GM23338 (cell line): Measurements from ENCODE around the gene LEFTY1. TPM values are rescaled to one million over a fixed set of nuclear protein-coding genes. Genes with fewer than 3 reads are reported as not detected.

ENCODE experiments used
- ATAC-seq: fragments of 200-7000 bp; cut with Tn5 transposase; 3 replicates; pipeline ENCODE4 v1.9.1; 2020
- DNase-seq: peaks from one replicate; pipeline ENCODE4 v3.0.0-alpha.2; 2015; ENCODE audit warnings: low spot score
- H2AFZ ChIP-seq: fragments of 200-600 bp; sonication (generic); 2 replicates; pipeline ENCODE4 v1.8.0; 2016; ENCODE audit warnings: antibody characterized with exemption, mild to moderate bottlenecking, moderate library complexity
- H3F3A ChIP-seq: fragments of 200-600 bp; sonication (generic); replicated peaks from 2 replicates; pipeline ENCODE4 v1.8.0; 2017; ENCODE audit warnings: antibody characterized with exemption, mixed run types, low read depth
- H3K27ac ChIP-seq: fragments of 200-600 bp; sonication (generic); 2 replicates; pipeline ENCODE4 v1.6.1; 2016; ENCODE audit warnings: low read depth
- H3K27me3 ChIP-seq: fragments of 200-600 bp; sonication (generic); 2 replicates; pipeline ENCODE4 v1.8.0; 2016; ENCODE audit warnings: mild to moderate bottlenecking, mixed run types, moderate library complexity; ENCODE audit not compliant: insufficient read depth
- H3K36me3 ChIP-seq: fragments of 200-600 bp; sonication (generic); 2 replicates; pipeline ENCODE4 v1.8.0; 2016; ENCODE audit warnings: mild to moderate bottlenecking; ENCODE audit not compliant: insufficient read depth
- H3K4me1 ChIP-seq: fragments of 200-600 bp; sonication (generic); 2 replicates; pipeline ENCODE4 v1.8.0; 2016; ENCODE audit warnings: mild to moderate bottlenecking, moderate library complexity; ENCODE audit not compliant: insufficient read depth
- H3K4me2 ChIP-seq: fragments of 200-600 bp; sonication (generic); 2 replicates; pipeline ENCODE4 v1.7.1; 2017; ENCODE audit warnings: mixed run types
- H3K4me3 ChIP-seq: fragments of 200-600 bp; sonication (generic); 2 replicates; pipeline ENCODE4 v1.6.1; 2016; ENCODE audit warnings: mixed run types
- H3K79me2 ChIP-seq: fragments of 200-600 bp; sonication (generic); replicated peaks from 2 replicates; pipeline ENCODE4 v1.8.0; 2017; ENCODE audit warnings: mild to moderate bottlenecking; ENCODE audit not compliant: insufficient read depth
- H3K9me2 ChIP-seq: fragments of 200-600 bp; sonication (generic); 2 replicates; pipeline ENCODE4 v1.8.0; 2017; ENCODE audit not compliant: insufficient read depth
- H4K20me1 ChIP-seq: fragments of 200-600 bp; sonication (generic); replicated peaks from 2 replicates; pipeline ENCODE4 v1.8.0; 2017; ENCODE audit warnings: mild to moderate bottlenecking; ENCODE audit not compliant: insufficient read depth
- H3K27ac Mint-ChIP-seq: 2 replicates; pipeline ENCODE4 v1.8.0; 2020; ENCODE audit warnings: inconsistent platforms, mild to moderate bottlenecking, moderate library complexity, mixed read lengths
- H3K27me3 Mint-ChIP-seq: 3 replicates; pipeline ENCODE4 v1.8.0; 2022; ENCODE audit warnings: low read depth, mild to moderate bottlenecking, moderate library complexity, mixed read lengths, inconsistent platforms; ENCODE audit not compliant: insufficient read depth, poor library complexity
- H3K36me3 Mint-ChIP-seq: 3 replicates; pipeline ENCODE4 v1.8.0; 2021; ENCODE audit warnings: low read depth, mild to moderate bottlenecking, inconsistent platforms, moderate library complexity, mixed read lengths
- H3K4me1 Mint-ChIP-seq: 3 replicates; pipeline ENCODE4 v1.8.0; 2020; ENCODE audit warnings: mild to moderate bottlenecking, inconsistent platforms, mixed read lengths
- H3K4me3 Mint-ChIP-seq: 3 replicates; pipeline ENCODE4 v1.8.0; 2021; ENCODE audit warnings: moderate library complexity, mild to moderate bottlenecking, inconsistent platforms, mixed read lengths
- H3K9me3 Mint-ChIP-seq: 3 replicates; pipeline ENCODE4 v1.8.0; 2020; ENCODE audit warnings: moderate library complexity, mild to moderate bottlenecking, inconsistent platforms, mixed read lengths
- CREB1 ChIP-seq: fragments of 250-450 bp; sonication (Bioruptor Pico); IDR thresholded peaks from 2 replicates; pipeline ENCODE4 v1.5.0; 2020; ENCODE audit warnings: low read depth, mild to moderate bottlenecking, moderate library complexity
- EZH2 ChIP-seq: fragments of 200-600 bp; sonication (generic); IDR thresholded peaks from one replicate; pipeline ENCODE4 v1.8.0; 2017; ENCODE audit warnings: antibody characterized with exemption, mild to moderate bottlenecking, low read depth; ENCODE audit not compliant: unreplicated experiment
- EZH2phosphoT487 ChIP-seq: fragments of 200-600 bp; sonication (generic); IDR thresholded peaks from one replicate; pipeline ENCODE4 v1.8.1; 2018; ENCODE audit warnings: antibody characterized with exemption; ENCODE audit not compliant: unreplicated experiment
- JUNB ChIP-seq: IDR thresholded peaks from one replicate; pipeline ENCODE4 v1.6.1; 2016; ENCODE audit warnings: antibody characterized with exemption; ENCODE audit not compliant: unreplicated experiment
- NANOG ChIP-seq: IDR thresholded peaks from 2 replicates; pipeline ENCODE4 v1.6.1; 2016; ENCODE audit warnings: antibody characterized with exemption, borderline replicate concordance
- POLR2AphosphoS5 ChIP-seq: IDR thresholded peaks from 2 replicates; pipeline ENCODE4 v1.6.1; 2016; ENCODE audit warnings: antibody characterized with exemption, low read depth
- STAT1 ChIP-seq: IDR thresholded peaks from one replicate; pipeline ENCODE4 v1.6.1; 2016; ENCODE audit warnings: antibody characterized with exemption; ENCODE audit not compliant: unreplicated experiment
- ZNF114 ChIP-seq: fragments of 250-450 bp; sonication (Bioruptor Pico); IDR thresholded peaks from 2 replicates; pipeline ENCODE4 v1.5.0; 2020; ENCODE audit warnings: mild to moderate bottlenecking, moderate library complexity
- ZNF331 ChIP-seq: fragments of 250-450 bp; sonication (Bioruptor Pico); IDR thresholded peaks from 2 replicates; pipeline ENCODE4 v1.5.0; 2020; ENCODE audit warnings: low read depth, mild to moderate bottlenecking, moderate library complexity
- polyA plus RNA-seq: library from polyadenylated mRNA; unstranded; fragments of >200 nt; fragmentation: Nextera tagmentation; extraction: Ambion mirVana; gene quantifications from 2 replicates; pipeline ENCODE4 v1.2.1, GENCODE V29; 2016
- total RNA-seq: library from RNA; depleted of rRNA; stranded (reverse); fragments of >200 nt; shearing (Covaris generic); gene quantifications from 2 replicates; pipeline ENCODE4 v1.2.3, GENCODE V29; 2014
- TF ChIP-seq, protein P1 (sequence below), 2 experiments: fragments of 200-600 bp in 1 of 2; sonication (generic) in 1 of 2; conservative IDR thresholded peaks; 2 replicates each; pipeline versions ENCODE4 v1.5.1 to v1.6.1; 2016 to 2017; ENCODE audit warnings: antibody characterized with exemption in 2 of 2, low read depth in 2 of 2, mild to moderate bottlenecking in 2 of 2, moderate library complexity in 1 of 2
- TF ChIP-seq, protein P2 (sequence below): IDR thresholded peaks from 2 replicates; pipeline ENCODE4 v1.6.1; 2016; ENCODE audit warnings: antibody characterized with exemption
- TF ChIP-seq, protein P3 (sequence below): fragments of 250-450 bp; sonication (Bioruptor Pico); IDR thresholded peaks from 2 replicates; pipeline ENCODE4 v1.5.0; 2020; ENCODE audit warnings: mild to moderate bottlenecking, moderate library complexity

Gene LEFTY1
- total and polyA plus RNA-seq, 2 experiments from 2014 or later = 27.5 to 65.4 TPM

DNA sequence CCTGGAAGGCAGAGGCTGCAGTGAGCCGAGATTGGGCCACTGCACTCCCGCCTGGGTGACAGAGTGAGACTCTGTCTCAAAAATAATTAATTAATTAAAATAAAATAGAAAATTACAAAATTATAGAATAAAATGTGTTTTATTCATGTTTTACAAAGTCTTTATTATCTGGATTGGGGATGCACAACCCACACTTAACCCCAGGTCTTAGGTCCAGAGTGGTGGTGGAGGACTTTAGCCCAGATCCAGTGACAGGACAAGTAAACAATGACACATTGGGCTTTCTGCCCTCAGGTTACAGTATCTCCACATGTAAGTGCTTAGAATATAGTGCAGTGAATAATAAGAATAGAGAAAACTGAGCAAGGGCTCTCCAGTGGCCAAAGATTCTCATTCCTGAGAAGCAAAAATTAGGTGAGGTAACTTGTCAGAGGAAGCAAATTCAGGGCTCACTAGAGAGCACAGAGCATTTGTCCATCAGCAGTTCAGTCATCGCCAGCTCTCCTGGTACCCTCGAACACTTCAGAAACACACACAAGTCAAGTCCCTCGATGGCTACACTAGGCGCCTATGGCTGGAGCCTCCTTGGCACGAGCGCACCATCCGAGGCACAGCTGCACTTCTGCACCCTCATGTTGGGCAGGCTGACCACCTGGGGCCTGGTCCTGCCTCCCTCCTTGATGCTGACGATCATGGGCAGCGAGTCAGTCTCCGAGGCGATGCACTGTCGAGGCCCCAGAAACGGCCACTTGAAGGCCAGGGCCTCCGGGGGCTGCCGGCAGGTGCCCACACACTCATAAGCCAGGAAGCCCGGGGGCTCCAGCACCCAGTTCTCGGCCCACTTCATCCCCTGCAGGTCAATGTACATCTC, 2.6 kb downstream of the LEFTY1 start:
- Histone ChIP-seq H4K20me1 (no peaks in the 10 kb centered on the region), H3K27ac (no peak overlapping the region), H3K4me3 (no peak overlapping the region), H3K36me3 (no peaks in the 10 kb centered on the region), H3K27me3 (no peaks in the 10 kb centered on the region), H3K79me2 (peaks cover 15% of the 10 kb centered on the region), H3K4me1 (peaks cover 33% of the 10 kb centered on the region), H3K9me2 (no peaks in the 10 kb centered on the region), H3K4me2 (peak overlapping the region; percentile 81; the same call in 1 of the 2 replicates), H3F3A (peaks cover 18% of the 10 kb centered on the region), H2AFZ (no peak overlapping the region)
- no peaks in the 10 kb centered on the region for H3K9me3 Mint-ChIP-seq
- ATAC-seq (no peak), DNase-seq (no peak)
- peaks cover 26% of the 10 kb centered on the region for H3K27me3 Mint-ChIP-seq
- peak overlapping the region; percentile 62; the same call in 1 of the 3 replicates for H3K4me3 Mint-ChIP-seq
- H3K36me3 Mint-ChIP-seq = no peaks in the 10 kb centered on the region
- H3K27ac Mint-ChIP-seq = no peak overlapping the region
- TF ChIP-seq ZNF114 (CRISPR knock-in tag) (no peak), STAT1 (no peak), POLR2AphosphoS5 (no peak), JUNB (no peak), NANOG (no peak), ZNF331 (CRISPR knock-in tag) (no peak), EZH2phosphoT487 (no peak), EZH2 (no peak), CREB1 (no peak)
- TF ChIP-seq, protein P1, sequence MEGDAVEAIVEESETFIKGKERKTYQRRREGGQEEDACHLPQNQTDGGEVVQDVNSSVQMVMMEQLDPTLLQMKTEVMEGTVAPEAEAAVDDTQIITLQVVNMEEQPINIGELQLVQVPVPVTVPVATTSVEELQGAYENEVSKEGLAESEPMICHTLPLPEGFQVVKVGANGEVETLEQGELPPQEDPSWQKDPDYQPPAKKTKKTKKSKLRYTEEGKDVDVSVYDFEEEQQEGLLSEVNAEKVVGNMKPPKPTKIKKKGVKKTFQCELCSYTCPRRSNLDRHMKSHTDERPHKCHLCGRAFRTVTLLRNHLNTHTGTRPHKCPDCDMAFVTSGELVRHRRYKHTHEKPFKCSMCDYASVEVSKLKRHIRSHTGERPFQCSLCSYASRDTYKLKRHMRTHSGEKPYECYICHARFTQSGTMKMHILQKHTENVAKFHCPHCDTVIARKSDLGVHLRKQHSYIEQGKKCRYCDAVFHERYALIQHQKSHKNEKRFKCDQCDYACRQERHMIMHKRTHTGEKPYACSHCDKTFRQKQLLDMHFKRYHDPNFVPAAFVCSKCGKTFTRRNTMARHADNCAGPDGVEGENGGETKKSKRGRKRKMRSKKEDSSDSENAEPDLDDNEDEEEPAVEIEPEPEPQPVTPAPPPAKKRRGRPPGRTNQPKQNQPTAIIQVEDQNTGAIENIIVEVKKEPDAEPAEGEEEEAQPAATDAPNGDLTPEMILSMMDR (conservative IDR thresholded peaks at IDR 0.05; ENCODE audit: low read depth in 2 of 2) = no peak
- TF ChIP-seq, protein P2, sequence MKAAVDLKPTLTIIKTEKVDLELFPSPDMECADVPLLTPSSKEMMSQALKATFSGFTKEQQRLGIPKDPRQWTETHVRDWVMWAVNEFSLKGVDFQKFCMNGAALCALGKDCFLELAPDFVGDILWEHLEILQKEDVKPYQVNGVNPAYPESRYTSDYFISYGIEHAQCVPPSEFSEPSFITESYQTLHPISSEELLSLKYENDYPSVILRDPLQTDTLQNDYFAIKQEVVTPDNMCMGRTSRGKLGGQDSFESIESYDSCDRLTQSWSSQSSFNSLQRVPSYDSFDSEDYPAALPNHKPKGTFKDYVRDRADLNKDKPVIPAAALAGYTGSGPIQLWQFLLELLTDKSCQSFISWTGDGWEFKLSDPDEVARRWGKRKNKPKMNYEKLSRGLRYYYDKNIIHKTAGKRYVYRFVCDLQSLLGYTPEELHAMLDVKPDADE = no peak
- TF ChIP-seq, protein P3, sequence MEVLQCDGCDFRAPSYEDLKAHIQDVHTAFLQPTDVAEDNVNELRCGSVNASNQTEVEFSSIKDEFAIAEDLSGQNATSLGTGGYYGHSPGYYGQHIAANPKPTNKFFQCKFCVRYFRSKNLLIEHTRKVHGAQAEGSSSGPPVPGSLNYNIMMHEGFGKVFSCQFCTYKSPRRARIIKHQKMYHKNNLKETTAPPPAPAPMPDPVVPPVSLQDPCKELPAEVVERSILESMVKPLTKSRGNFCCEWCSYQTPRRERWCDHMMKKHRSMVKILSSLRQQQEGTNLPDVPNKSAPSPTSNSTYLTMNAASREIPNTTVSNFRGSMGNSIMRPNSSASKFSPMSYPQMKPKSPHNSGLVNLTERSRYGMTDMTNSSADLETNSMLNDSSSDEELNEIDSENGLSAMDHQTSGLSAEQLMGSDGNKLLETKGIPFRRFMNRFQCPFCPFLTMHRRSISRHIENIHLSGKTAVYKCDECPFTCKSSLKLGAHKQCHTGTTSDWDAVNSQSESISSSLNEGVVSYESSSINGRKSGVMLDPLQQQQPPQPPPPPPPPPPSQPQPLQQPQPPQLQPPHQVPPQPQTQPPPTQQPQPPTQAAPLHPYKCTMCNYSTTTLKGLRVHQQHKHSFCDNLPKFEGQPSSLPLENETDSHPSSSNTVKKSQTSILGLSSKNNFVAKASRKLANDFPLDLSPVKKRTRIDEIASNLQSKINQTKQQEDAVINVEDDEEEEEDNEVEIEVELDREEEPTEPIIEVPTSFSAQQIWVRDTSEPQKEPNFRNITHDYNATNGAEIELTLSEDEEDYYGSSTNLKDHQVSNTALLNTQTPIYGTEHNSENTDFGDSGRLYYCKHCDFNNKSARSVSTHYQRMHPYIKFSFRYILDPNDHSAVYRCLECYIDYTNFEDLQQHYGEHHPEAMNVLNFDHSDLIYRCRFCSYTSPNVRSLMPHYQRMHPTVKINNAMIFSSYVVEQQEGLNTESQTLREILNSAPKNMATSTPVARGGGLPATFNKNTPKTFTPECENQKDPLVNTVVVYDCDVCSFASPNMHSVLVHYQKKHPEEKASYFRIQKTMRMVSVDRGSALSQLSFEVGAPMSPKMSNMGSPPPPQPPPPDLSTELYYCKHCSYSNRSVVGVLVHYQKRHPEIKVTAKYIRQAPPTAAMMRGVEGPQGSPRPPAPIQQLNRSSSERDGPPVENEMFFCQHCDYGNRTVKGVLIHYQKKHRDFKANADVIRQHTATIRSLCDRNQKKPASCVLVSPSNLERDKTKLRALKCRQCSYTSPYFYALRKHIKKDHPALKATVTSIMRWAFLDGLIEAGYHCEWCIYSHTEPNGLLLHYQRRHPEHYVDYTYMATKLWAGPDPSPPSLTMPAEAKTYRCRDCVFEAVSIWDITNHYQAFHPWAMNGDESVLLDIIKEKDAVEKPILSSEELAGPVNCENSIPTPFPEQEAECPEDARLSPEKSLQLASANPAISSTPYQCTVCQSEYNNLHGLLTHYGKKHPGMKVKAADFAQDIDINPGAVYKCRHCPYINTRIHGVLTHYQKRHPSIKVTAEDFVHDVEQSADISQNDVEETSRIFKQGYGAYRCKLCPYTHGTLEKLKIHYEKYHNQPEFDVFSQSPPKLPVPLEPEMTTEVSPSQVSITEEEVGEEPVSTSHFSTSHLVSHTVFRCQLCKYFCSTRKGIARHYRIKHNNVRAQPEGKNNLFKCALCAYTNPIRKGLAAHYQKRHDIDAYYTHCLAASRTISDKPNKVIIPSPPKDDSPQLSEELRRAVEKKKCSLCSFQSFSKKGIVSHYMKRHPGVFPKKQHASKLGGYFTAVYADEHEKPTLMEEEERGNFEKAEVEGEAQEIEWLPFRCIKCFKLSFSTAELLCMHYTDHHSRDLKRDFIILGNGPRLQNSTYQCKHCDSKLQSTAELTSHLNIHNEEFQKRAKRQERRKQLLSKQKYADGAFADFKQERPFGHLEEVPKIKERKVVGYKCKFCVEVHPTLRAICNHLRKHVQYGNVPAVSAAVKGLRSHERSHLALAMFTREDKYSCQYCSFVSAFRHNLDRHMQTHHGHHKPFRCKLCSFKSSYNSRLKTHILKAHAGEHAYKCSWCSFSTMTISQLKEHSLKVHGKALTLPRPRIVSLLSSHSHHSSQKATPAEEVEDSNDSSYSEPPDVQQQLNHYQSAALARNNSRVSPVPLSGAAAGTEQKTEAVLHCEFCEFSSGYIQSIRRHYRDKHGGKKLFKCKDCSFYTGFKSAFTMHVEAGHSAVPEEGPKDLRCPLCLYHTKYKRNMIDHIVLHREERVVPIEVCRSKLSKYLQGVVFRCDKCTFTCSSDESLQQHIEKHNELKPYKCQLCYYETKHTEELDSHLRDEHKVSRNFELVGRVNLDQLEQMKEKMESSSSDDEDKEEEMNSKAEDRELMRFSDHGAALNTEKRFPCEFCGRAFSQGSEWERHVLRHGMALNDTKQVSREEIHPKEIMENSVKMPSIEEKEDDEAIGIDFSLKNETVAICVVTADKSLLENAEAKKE (CRISPR knock-in tag) = no peak
- H3K4me1 Mint-ChIP-seq = peaks cover 41% of the 10 kb centered on the region
